HL-60 (cell line): Measurements from ENCODE around the gene LRRC53.

Experiments used
- GABPA ChIP-seq: IDR thresholded peaks from 2 replicates; pipeline ENCODE4 v1.6.1; 2012; ENCODE audit warnings: low read depth
- POLR2AphosphoS5 ChIP-seq: IDR thresholded peaks from 2 replicates; pipeline ENCODE4 v1.6.1; 2012; ENCODE audit warnings: low read depth
- TF ChIP-seq, protein P1 (sequence below): IDR thresholded peaks from one replicate; pipeline ENCODE4 v1.5.1; 2011; ENCODE audit warnings: low read length, control low read depth, inconsistent platforms; ENCODE audit not compliant: insufficient read depth
- TF ChIP-seq, protein P2 (sequence below): IDR thresholded peaks from 2 replicates; pipeline ENCODE4 v1.6.1; 2012; ENCODE audit warnings: low read depth; ENCODE audit not compliant: insufficient replicate concordance

DNA sequence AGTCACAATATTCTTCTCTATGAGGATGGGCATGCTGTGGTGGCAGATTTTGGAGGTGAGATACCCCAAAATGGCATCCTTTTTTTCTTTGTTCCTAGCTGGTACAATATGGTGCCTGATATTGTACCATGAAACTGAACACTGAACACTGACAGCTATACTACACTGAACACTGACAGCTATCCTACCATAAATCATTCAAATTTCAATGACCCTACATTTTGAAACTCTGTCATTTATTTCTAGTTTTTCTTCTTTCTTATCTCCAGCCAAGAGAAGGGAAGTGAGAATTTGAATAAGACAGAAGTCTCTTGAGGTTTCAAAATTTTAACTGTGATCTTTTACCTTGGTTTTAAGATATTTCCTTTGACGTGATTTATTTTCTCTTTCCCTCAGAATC lies 76.3 kb downstream of the LRRC53 start:
- TF ChIP-seq, protein P1, sequence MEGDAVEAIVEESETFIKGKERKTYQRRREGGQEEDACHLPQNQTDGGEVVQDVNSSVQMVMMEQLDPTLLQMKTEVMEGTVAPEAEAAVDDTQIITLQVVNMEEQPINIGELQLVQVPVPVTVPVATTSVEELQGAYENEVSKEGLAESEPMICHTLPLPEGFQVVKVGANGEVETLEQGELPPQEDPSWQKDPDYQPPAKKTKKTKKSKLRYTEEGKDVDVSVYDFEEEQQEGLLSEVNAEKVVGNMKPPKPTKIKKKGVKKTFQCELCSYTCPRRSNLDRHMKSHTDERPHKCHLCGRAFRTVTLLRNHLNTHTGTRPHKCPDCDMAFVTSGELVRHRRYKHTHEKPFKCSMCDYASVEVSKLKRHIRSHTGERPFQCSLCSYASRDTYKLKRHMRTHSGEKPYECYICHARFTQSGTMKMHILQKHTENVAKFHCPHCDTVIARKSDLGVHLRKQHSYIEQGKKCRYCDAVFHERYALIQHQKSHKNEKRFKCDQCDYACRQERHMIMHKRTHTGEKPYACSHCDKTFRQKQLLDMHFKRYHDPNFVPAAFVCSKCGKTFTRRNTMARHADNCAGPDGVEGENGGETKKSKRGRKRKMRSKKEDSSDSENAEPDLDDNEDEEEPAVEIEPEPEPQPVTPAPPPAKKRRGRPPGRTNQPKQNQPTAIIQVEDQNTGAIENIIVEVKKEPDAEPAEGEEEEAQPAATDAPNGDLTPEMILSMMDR: no peak
- TF ChIP-seq, protein P2, sequence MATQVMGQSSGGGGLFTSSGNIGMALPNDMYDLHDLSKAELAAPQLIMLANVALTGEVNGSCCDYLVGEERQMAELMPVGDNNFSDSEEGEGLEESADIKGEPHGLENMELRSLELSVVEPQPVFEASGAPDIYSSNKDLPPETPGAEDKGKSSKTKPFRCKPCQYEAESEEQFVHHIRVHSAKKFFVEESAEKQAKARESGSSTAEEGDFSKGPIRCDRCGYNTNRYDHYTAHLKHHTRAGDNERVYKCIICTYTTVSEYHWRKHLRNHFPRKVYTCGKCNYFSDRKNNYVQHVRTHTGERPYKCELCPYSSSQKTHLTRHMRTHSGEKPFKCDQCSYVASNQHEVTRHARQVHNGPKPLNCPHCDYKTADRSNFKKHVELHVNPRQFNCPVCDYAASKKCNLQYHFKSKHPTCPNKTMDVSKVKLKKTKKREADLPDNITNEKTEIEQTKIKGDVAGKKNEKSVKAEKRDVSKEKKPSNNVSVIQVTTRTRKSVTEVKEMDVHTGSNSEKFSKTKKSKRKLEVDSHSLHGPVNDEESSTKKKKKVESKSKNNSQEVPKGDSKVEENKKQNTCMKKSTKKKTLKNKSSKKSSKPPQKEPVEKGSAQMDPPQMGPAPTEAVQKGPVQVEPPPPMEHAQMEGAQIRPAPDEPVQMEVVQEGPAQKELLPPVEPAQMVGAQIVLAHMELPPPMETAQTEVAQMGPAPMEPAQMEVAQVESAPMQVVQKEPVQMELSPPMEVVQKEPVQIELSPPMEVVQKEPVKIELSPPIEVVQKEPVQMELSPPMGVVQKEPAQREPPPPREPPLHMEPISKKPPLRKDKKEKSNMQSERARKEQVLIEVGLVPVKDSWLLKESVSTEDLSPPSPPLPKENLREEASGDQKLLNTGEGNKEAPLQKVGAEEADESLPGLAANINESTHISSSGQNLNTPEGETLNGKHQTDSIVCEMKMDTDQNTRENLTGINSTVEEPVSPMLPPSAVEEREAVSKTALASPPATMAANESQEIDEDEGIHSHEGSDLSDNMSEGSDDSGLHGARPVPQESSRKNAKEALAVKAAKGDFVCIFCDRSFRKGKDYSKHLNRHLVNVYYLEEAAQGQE: no peak
- TF ChIP-seq GABPA: no peak
- TF ChIP-seq POLR2AphosphoS5: no peak
